ENCODE results near the gene RBAK.

GRCh38 chr7:5005066-5005465 is 40.6 kb upstream of the RBAK start:
- TF ChIP-seq, protein P1, sequence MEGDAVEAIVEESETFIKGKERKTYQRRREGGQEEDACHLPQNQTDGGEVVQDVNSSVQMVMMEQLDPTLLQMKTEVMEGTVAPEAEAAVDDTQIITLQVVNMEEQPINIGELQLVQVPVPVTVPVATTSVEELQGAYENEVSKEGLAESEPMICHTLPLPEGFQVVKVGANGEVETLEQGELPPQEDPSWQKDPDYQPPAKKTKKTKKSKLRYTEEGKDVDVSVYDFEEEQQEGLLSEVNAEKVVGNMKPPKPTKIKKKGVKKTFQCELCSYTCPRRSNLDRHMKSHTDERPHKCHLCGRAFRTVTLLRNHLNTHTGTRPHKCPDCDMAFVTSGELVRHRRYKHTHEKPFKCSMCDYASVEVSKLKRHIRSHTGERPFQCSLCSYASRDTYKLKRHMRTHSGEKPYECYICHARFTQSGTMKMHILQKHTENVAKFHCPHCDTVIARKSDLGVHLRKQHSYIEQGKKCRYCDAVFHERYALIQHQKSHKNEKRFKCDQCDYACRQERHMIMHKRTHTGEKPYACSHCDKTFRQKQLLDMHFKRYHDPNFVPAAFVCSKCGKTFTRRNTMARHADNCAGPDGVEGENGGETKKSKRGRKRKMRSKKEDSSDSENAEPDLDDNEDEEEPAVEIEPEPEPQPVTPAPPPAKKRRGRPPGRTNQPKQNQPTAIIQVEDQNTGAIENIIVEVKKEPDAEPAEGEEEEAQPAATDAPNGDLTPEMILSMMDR (IDR thresholded peaks at IDR 0.05), result no peak
- no peak for TF ChIP-seq POLR2A (IDR thresholded peaks at IDR 0.05)
